Coronary artery (tissue), 2 donors: ENCODE data around the gene POP4.

Experiments
- DNase-seq: peaks from one replicate; pipeline ENCODE4 v3.0.0-alpha.2; 2017; ENCODE audit warnings: low spot score
- H3K27ac ChIP-seq, 2 donors: fragments of 200-600 bp; sonication (generic); one replicate each; pipeline ENCODE4 v1.5.1; 2016 to 2019
- H3K4me3 ChIP-seq: fragments of 200-600 bp; sonication (generic); 2 replicates; pipeline ENCODE4 v1.5.1; 2016; ENCODE audit warnings: mild to moderate bottlenecking, moderate library complexity
- TF ChIP-seq, protein P1 (sequence below): fragments of 200-600 bp; sonication (generic); IDR thresholded peaks from one replicate; pipeline ENCODE4 v1.5.1; 2019; ENCODE audit warnings: antibody characterized with exemption

The POP4 gene

DNA sequence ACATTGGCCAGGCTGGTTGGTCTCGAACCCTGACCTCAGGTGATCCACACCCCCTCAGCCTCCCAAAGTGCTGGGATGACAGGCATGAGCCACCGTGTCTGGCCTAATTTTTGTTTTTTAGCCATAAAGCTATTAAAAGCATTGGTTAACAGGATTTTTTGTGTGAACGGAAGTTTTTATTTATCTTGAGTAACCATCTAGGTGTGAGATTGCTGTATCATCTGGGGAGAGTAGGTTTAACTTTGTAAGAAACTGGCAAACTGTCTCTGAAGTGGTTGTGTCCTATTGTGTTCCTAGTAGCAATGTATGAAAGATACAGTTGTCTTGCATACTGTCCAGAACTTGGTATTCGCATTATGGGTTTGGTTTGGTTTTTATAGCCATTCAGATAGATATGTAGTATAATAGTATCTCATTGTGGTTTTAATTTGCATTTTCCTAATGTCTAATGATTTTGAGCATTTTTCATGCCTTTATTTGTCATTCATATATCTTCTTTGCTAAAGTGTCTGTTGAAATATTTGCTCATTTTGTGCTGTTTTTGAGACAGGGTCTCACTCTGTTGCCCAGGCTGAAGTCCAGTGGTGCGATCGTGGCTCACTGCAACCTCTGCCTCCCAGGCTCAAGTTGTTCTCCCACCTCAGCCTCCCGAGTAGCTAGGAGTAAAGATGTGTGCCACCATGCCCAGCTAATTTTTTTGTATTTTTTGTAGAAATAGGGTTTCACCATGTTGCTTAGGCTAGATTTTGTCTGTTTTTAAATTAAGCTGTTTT is 45.7 kb downstream of the POP4 start:
- TF ChIP-seq, protein P1, sequence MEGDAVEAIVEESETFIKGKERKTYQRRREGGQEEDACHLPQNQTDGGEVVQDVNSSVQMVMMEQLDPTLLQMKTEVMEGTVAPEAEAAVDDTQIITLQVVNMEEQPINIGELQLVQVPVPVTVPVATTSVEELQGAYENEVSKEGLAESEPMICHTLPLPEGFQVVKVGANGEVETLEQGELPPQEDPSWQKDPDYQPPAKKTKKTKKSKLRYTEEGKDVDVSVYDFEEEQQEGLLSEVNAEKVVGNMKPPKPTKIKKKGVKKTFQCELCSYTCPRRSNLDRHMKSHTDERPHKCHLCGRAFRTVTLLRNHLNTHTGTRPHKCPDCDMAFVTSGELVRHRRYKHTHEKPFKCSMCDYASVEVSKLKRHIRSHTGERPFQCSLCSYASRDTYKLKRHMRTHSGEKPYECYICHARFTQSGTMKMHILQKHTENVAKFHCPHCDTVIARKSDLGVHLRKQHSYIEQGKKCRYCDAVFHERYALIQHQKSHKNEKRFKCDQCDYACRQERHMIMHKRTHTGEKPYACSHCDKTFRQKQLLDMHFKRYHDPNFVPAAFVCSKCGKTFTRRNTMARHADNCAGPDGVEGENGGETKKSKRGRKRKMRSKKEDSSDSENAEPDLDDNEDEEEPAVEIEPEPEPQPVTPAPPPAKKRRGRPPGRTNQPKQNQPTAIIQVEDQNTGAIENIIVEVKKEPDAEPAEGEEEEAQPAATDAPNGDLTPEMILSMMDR, result no peak
- no peak overlapping the region for H3K4me3 ChIP-seq
- no peak overlapping the region for H3K27ac ChIP-seq
- no peak for DNase-seq

DNA sequence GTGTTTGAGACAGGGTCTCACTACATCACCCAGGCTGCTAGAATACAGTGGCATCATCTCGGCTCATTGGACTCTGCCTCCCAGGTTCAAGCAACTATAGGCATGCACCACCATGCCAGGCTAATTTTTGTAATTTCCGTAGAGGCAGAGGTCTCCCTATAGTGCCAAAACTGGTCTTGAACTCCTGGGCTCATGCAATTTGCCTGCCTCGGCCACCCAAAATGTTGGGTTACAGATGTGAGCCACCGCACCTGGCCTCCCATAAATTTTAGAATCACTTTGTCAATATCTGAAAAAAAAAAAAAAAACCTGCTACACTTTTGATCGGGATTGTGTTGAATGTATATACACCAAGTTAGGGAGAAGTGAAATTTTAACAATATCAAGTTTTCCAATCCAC is 47.3 kb downstream of the POP4 start:
- TF ChIP-seq, protein P1, result no peak
- Histone ChIP-seq H3K4me3 (no peak overlapping the region), H3K27ac (no peak overlapping the region)
- no peak for DNase-seq

GRCh38 chr19:29655648-29656335 is 49.7 kb downstream of the POP4 start:
- TF ChIP-seq, protein P1, result no peak
- DNase-seq, result no peak
- Histone ChIP-seq H3K4me3 (no peak overlapping the region), H3K27ac (no peak overlapping the region)

DNA sequence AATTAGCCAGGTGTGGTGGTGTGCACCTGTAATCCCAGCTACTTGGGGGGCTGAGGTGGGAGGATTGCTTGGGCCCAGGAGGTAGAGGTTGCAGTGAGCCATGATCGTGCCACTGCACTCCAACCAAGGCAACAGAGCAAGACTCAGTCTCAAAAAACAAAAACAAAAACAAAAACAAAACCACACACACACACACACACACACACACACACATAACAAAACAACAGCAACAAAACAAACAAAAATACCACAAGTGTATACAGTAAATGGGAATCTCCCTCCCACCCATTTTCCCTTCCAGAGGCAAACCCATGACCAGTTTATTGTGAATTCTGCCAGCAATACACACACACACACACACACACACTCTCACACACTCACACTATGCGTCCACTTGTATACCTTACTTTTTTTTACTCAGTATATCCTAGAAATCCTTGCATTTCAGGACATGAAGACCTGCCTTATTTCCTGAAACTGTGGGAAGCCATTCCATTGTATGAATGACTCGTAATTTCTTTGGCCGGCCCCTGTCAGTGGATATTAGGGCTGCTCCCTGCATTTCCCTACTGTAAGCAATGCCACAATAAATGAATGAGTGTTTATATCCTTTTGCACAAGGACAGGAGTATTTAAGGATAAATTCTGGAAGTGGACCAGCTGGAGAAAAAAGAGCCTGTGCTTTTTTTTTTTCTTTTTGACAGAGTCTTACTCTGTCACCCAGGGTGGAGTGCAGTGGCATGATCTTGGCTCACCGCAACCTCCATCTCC is 52.3 kb downstream of the POP4 start:
- TF ChIP-seq, protein P1, result no peak
- Histone ChIP-seq H3K4me3 (no peak overlapping the region), H3K27ac (no peak overlapping the region)
- no peak for DNase-seq

DNA sequence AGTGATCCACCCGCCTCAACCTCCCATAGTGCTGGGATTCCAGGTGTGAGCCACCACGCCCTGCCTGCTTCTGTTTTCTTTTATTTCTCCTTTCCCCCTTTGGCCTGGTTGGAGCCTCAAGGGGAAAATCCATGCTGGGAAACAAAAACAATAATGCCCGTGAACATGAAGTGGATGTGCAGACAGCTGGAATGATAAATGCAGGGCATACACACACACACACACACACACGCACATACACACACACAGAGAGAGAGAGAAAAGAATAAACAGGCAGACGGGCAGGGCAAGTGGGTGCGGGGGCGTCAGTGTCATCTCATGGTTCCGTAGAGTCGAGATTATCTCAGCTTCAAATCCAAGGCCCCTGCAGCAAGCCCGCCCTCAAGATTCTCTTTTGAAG is 54.8 kb downstream of the POP4 start:
- no peak for DNase-seq
- peak overlapping the region in 1 of 2 donors; percentile 96 for H3K27ac ChIP-seq
- H3K4me3 ChIP-seq, result no peak overlapping the region
- TF ChIP-seq, protein P1, result no peak

DNA sequence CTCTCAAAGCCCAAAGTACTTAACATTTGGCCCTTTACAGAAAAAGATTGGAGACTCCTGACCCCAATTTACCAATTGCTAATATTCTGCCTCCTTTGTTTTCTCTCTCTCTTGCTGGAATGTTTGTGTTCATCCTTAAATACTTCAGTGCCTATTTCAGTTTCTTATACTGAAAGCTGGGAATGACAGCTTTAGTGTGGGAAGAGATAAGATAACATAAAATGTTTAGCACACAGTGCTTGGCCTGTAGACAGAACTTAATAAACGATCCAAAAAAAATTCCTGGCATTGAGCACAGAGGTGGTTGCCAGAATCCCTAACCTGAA is 56.2 kb downstream of the POP4 start:
- DNase-seq, result no peak
- H3K4me3 ChIP-seq, result peak overlapping the region; percentile 49
- TF ChIP-seq, protein P1, result no peak
- peak overlapping the region; percentile 95 to 96 for H3K27ac ChIP-seq
